Activated CD4-positive, alpha-beta T cell treated with anti-CD3 and anti-CD28 coated beads for 48 hours (primary cell): ENCODE results near the gene MR1.

ENCODE experiments used
- DNase-seq: peaks from one replicate; pipeline ENCODE4 v3.0.0-alpha.2; 2020

The MR1 gene

DNA sequence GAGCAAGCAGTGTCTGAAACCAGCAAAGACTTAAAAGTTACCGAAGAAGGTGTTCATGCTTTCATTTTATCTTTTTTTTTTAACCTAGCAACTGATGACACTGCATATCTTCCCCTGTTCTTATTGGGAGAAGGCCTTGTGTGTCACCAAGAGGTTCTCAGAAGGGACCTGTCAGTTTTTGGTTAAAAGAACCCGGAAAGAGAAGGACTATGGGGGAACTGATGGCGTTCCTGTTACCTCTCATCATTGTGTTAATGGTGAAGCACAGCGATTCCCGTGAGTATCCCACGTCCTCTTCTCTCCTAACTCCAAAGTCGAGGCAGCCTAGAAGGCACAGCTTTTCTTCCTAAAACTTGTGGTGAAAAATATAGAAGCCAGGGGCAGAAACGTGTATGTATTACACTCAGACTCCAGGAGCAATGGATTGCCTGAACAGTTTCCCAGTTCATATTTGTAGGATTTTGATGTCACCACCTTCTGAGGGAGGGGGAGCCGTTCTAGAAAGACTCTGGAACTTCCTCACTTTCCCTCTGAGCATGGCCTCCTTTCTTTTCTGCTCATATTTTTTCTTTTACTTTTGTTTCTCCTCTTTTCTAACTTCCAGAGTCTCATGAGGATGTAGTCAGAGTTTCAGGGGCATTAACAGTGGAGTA, at the start of gene MR1:
Gene MR1, plus strand, starts transcription at position 185 of the 653 bp plus-strand sequence. Its CDS starts 25 bp downstream, at position 210.
- no peak for DNase-seq

DNA sequence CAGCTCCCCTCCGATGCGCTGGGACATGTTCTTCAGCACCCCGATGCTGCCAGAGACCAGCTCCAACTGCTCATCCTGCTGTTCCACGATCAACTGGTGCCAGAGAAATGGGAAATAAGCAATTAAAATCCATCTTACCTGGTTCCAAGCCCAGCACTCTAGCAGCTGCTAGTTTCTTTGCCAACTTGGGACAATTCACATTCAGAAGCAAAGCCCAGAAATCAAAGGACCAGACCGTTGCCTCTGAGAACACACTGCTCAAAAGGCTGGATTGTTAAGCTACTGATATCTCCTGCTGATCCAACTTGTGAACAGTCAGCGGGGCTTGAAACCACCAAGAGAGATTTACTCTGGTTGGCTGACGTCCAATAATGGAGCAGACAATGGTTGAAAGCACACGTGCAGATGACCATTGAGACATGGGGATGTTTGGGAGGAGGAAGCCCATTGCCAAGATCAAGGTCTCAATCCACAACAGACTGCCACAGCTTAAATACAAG, 45.5 kb upstream of the MR1 start:
- no peak for DNase-seq

DNA sequence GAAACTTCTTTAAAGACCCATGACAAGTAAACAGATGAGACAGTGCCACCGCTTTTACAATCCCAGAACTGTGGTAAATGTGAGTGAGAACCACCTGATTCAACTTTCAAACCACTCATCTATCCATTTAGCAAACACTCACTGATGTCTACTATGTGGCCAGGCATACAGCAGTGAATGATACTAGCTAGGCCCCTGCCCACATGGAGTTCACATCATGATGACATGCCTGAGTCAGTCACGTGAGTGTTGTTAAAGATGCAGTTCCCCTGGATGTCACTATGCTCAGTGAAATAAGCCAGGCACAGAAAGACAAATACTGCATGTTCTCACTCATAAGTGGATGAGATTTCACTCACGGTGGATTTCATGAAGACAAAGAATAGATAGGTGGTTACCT, 39.5 kb upstream of the MR1 start:
- peak; percentile 35 for DNase-seq

DNA sequence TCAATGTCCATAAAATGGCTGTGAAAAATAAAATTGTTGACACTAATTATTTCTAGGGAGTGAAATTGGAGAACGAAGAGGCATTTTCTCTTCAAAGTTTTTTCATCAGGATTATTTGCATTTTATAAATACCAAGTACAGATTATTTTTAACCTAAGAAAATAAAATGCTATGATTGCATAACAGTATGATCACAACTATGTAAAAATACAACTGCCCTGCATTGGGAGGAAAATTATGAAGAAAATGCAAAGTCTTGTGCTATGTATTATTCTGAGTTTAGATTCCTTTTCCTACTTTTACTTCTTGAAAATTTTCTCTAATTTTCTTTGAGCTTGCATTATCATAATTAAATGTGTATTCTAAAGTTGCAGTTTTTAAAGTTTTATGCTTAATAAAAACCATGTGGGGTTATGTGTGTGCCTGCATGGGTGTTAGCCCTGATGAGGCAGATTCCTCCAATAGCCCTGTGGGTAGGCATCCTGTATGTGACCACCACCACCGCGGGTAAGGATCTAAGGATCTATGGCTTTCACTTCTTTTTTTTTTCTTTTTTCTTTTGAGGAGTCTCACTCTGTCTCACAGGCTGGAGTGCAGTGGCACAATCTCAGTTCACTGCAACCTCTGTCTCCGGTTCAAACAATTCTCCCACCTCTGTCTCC, 35.8 kb upstream of the MR1 start:
- DNase-seq, result no peak

DNA sequence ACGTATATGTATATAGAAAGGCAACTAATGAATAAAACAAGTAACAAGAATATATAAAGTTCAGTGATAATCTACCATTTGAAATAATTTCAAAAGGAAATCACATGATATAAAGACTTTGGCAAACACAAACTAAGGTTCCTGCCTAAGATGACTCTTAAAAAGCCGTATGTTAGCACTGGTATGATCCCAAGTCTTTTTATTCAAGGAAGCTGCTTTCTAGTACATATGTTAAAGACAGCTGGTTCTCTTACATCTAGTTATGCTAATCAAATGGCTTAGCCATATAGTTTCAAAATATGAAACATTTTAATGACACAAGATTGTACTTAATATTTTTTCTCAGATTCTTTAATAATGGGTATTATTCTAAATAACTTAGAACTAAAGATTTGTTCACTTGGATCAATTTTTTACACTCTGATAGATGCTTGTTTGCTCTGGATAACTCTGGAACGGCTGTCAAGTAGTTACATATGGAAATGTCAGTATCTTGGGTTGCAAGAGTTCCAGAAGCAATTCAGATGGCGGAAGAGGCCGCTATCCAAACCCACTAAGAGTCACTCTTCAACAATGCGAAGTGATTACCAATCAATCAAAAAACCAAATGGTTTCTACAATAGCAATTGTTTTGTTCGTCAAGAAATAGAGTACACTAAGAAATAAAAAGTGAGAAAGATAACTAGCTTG, 32.5 kb upstream of the MR1 start:
- no peak for DNase-seq

DNA sequence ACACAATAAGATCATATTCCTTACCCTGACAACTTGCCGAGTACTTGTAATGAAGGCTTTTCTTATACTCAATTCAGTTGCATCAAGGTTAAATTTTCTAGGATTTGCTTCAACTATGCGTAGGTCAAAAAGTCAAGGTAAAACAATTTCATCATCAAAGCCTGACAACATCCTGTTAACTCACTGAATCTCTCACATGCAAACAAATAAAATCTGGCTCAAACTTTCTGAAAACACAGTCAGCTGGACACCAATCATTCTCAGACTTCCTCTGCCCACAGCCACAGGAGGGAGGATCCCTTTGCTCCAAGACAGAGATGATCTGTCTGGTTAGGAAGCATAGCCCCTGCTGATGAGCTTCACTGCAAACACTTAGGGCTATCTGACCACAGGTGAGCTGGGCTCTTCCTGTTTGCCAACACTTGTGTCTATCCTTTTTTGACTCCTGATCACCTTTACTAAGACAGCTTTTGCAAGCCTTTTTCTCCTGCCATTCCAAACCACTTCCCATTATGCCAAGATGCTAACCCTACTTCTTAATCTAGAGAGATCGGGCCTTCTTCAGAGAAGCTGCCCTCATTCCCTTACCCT, 31.1 kb upstream of the MR1 start:
- no peak for DNase-seq

DNA sequence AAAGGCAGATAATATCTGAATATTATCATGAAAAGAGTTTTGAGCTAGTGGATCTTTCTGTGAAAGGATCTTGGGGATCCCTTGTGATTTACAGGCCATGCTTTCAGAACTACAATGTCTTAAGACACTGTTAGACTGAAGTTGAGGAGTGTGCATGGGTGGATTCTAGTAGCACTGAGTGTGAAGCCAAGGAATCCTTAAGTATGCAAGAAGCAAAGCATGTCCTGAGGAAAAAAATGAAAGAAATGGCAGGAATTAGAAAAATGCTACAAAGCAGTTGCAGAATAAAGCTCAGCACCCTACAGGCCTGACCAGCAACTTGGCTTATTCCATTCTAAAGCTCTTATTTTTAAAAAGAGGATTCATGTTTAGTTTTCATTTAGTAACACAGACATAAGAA, 23.0 kb upstream of the MR1 start:
- no peak for DNase-seq

DNA sequence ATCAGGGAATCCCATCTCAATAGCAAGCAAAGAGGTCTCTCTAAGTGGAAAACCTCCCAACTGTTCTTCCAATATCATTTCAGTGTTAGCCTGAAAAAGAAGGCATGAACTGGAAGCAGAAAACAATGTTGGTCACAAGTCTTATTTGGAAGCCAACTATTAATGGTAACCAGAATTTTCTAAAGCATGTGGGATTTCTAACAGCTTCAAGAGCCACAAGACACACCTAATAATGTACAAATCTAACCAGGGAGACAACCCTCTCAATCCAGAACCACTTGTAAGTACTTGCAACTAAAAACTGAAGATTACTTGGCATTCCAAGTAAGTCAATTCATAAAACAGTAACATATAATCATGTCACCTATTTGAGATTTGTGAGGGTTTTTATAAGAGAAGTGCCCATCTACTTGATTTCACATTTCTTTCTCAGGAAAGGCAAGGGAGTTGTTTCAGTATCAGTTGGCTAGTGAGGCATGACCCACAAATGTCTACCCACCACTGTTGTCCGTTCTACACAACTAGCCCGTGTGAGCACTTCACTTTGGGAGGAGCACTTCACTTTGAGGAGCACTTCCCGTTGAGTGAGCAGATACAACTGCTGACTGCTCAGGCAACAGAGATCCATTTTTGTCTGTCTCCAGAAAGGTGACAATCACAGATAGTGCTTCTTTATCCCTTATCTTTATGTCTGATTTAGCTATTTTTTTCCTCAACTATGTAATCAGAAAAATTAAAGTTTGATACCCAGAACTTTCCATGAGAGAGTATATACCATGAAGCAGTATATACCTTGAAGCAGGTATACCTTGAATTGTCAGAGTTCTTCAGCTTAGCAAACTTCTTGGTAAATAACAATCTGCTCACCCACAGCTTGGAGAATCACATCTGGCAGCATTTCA, 22.2 kb upstream of the MR1 start:
- no peak for DNase-seq

DNA sequence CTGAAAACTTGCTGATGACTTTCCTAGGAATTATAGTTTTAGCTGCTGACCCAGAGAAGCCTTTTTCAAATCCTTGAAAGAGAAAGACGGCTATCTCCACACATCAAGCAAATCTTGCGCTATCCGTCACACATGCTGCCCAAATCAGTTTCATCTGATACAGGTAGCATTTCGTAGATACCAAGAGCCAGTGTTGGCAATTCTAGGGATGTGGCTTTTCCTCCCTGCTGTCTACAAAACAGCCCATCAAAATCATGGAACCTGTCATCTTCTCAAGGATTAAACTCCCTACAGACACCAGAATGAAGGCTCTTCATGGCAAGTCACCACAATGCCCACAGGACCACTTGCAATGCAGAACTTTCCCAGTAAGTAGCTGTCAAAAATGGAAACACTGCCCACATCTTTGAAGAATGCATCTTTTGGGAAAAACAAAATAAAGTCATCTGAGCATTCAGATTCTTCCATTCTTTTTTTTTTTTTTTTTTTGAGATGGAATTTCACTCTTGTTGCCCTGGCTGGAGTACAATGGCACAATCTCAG, 21.5 kb upstream of the MR1 start:
- no peak for DNase-seq

DNA sequence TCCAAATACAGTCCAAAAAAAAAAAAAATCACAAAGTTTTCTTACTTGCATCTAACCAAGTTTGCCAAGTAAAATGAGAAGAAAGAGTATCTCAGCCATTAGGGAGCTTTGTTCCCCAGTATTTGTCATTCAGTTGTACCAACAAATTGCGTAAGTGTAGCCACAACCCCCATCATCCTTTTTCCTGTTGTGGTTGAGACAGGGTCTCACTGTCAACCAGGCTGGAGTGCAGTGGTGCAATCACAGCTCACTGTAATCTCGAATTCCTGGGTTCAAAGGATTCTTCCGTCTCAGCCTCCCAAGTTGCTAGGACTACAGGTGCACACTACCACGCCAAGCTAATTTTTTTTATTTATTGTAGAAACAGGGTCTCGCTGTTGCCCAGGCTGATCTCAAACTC, 20.6 kb upstream of the MR1 start:
- no peak for DNase-seq

DNA sequence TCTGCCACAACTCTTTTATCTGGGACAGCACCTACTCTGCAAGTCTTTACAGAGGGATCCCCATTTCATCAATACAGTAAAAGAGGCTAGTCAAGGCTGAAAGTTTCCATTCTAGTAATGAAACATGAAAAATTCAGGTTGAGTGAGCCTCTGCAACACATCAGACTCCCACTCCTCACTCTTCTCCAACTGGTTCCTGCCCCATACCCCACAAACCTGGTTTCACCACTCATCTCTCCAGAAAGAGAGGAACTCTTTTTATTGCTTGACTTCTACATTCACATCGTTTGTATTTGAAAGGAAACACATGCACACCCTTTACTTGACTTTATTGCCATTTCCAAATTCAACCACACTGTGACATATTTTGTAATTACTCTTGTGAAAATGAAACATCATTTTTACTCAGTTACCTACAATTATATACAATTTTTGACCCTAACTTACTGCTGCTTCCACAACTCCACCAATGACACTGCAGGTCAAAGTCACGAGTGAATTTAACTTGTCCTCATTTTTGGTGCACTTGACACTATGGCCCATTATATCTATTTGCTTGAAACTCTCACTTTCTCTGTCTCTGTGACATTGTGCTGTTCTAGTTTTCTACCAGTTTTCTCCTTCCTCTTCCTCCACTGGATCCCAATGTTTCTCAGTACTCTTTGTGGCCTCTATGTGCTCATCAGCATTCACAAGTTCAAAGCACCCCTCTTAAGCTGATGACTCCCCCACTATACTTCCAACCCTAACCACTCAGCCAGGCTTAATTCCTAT, 19.1 kb upstream of the MR1 start:
- DNase-seq, result peak; percentile 40

DNA sequence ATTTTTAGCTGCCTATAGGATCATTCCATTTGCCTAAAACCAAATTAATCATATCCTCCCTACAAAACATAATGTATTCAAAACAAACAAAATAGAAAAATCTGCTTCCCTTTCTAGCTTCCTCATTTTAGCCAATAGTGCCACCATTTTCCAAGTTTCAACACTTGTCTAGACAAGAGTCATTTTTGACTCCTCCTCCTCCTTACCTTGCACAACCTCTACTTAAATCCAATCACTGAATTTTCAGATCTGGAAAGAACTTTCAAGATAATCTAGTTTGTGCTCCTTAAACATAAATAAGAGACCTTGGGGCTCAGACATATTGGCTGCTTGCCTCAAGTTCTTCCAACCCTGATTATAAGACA, 18.6 kb upstream of the MR1 start:
- no peak for DNase-seq

DNA sequence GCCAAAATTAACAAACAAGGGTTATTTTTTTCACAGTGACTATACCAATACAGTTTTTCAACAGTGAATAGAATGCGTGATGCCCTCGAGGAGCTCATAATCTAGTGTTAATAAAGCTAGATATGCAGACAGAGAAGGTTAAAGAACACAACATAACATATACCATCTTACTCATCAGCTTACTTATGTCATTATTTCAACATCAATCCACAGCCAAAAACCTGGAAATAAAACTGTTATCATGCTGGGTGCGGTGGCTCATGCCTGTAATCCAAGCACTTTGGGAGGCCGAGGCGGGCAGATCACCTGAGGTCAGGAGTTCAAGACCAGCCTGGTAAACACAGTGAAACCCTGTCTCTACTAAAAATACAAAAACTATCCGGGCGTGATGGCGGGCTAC, 17.2 kb upstream of the MR1 start:
- no peak for DNase-seq

DNA sequence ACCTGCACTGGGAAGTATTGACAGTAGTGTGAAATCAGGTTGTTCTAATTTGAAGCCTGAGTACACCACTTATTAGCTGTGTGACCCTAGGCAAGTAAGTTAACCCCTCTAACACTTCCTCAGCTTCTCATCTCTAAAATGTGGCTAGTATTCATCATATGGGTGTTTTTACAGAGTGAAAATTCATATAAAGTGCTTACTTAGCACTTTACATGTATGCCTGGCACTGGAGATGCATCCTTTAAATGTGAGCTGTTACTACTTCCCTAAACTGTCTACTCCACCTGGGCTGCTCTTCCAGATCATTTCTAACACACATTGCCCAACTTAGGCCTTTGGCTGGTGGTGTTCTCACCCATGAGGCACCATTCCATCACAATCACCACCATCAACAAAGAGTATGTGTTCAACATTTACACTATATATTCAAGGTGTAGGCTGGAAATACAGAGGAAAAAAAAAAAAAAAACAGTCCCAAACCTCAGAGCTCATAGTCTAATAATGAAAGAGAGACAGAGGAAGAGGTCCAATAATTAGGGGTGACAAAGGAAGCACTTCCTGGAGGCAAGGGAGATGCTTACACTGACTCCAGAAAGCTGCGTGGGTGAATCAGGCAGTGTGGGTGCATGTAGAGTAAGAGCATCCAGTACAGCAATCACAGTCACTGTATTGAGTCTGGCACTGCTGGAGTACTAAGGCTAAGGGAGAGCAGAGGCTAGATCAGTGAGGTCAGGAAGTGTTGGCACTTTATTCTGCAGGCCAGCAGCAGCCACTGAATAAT, 14.7 kb upstream of the MR1 start:
- peak; percentile 38 for DNase-seq

DNA sequence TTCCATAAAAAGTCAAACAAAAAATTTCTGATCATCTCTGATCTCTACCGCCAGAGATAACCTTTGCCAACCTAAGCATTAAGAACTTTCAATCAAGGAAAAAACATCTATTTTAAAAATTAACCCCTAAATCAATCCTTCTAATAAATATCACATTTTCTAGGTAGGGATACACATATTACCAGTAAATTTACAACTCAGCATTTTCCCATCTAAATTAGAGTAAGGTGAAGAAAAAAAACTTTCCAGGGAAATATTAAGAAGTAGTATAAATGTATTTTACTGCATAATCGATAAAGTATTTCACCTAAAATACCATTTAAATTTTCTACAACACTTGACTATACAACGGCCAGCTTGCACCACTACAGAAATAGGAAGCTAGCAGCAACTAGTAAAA, 12.6 kb upstream of the MR1 start:
- DNase-seq, result no peak

DNA sequence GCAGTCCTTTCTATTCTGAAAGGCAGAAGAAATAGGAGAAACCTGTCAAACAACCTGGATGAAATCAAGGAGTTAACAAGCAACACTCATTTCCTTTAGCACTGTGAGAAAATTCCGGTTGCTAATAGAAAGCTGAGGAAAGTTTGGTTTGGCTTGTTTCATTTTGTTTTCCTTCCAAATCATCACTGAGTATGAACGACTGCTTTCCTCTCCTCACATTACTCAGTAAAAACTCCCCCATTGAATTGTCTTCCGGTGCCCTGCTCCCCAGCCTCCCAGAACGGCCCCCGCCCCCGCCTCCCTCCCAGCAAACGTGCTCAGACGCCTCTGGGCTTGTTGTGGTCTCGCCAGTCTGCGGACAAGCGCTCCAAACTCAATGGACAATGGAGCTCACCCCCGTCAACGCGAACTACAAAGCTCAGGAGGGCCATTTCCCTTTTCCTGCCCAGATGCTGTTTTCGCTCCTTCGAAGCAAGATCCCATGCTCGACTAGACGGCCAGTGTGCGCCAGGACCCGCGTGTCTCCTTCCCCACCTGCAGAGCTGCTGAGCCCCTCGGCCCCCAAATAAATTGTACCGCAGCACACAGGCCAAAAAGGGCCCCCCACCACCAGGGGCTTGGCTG, 11.9 kb upstream of the MR1 start:
- peak; percentile 75 for DNase-seq

DNA sequence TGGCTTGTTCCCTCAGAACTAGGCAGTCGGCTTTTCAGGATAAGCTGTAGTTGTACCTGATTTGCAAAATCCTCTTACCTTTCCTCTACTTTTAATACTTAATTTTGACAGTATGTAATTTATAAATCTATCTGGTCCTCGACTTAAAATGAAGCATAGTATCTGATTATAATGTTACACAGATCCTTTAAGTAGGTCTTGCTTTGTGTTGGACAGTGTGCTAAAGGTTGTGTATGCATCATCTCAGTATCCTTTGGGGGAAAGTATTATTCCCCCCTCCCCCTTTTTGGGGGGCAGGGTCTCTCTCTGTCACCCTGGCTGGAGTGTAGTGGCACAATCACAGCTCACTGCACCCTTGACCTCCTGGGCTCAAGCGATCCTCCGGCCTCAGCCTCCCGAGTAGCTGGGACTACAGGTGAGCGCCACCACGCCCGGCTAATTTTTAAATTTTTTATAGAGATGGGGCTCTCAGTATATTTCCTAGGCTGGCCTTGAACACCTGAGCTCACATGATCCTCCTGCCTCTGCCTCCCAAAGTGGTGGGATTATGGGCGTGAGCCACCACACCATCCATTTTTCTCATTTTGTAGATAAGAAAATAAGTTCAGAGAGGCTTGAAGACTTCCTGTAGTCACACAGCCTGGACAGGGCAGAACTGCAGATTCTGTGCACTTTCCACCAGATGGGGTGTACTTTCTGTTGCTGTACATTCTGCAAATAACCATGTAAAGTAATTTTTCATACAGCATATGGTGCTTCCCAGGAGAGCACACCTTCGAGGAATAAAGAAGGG, 10.3 kb upstream of the MR1 start:
- DNase-seq, result no peak

DNA sequence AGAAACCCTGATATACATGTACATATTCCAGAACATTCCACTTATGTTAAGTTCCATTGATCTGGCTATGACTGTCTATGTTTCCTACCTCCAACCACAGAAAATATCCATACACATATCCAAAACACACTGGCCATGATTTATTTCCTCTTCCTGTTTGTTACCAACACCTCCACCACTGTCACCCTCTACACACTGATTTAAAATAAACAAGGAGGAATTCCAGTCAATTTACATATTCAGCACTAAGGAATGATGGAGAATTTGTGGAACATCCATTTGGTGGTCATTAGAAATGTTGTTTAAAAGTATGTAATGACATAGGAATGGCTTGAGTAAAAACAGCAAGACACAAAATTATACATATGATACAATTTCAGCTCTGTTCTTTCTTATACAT, 5.6 kb upstream of the MR1 start:
- DNase-seq, result no peak

DNA sequence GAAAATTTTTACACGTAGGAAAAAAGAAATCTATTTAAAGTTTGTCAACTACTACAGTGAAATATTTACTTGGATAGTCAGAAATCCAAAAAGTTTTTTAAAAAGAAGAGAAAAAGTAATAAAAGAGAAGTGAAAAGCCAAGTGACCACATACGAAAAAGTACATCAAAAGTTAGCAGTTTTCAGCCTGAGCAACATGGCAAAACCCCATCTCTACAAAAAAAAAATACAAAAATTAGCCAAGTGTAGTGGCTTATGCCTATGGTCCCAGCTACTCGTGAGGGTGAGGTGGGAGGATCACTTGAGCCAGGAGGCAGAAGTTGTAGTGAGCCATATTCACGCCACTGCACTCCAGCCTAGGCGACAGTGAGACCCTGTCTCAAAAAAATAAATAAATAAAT, 5.2 kb upstream of the MR1 start:
- DNase-seq, result no peak

DNA sequence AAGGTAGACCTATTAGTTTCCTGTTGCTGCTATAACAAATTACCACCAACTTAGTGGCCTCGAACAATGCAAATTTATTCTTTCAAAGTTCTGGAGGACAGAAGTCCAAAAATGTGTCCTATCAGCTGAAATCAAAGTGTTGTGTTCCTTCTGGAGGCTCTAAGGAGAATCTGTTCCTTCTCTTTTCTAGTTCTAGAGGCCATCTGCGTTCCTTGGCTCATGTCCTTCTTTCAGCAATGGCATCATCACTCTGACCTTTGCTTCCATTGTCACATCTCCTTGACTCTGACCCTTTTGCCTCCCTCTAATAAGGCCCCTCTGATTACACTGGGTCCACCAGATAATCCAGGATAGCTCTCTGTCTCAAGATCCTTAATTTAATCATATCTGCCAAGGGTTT, 1.2 kb upstream of the MR1 start:
- no peak for DNase-seq
